Endothelial cell of umbilical vein (primary cell): ENCODE results near the gene DDHD1. TPM values are rescaled to one million over a fixed set of nuclear protein-coding genes. Genes with fewer than 3 reads are reported as not detected.

ENCODE experiments used
- BruUV-seq: library from RNA; stranded (reverse); fragments of 400-500 nt; replicated peaks from 2 replicates; lab custom pipeline; 2021; lab: Mats Ljungman, UMichigan
- CTCF ChIA-PET: fragments of 300-600, 350-600 bp; sonication (Branson Sonifier 250); formaldehyde crosslinking; loops from one replicate; lab custom pipeline; 2021; ENCODE audit warnings: antibody characterized with exemption, inconsistent platforms; lab: Charles Lee
- POLR2A ChIA-PET: fragments of 300-600, 350-600 bp; sonication (Branson Sonifier 250); formaldehyde crosslinking; loops from one replicate; lab custom pipeline; 2021; ENCODE audit warnings: antibody characterized with exemption, inconsistent platforms; lab: Charles Lee
- DNase-seq: peaks from one replicate; pipeline ENCODE4 v3.0.0-alpha.2; 2011; ENCODE audit warnings: low read depth, low spot score
- FAIRE-seq: peaks from 2 replicates; lab custom pipeline; 2011; peaks lifted over from hg19 to GRCh38; lab: Jason Lieb, UNC
- H2AFZ ChIP-seq: 2 replicates; pipeline ENCODE4 v1.6.0; 2012; ENCODE audit warnings: low read depth, low read length, control low read depth, inconsistent platforms
- H3K27ac ChIP-seq: 2 replicates; pipeline ENCODE4 v1.5.1; 2011; ENCODE audit warnings: low read depth, mild to moderate bottlenecking, control low read depth, low read length, moderate library complexity; ENCODE audit not compliant: insufficient read depth
- H3K27me3 ChIP-seq, 2 experiments: 2 replicates each; pipeline versions ENCODE4 v1.6.0 to v1.6.1; 2011; ENCODE audit warnings: low read length in 2 of 2, mixed read lengths in 1 of 2; ENCODE audit not compliant: control insufficient read depth in 2 of 2, insufficient read depth in 2 of 2
- H3K36me3 ChIP-seq, 2 experiments: 2 replicates in 1 of 2; 3 replicates in 1 of 2; pipeline ENCODE4 v1.5.1; 2011; ENCODE audit warnings: low read length in 2 of 2, mild to moderate bottlenecking in 1 of 2, moderate library complexity in 1 of 2; ENCODE audit not compliant: control insufficient read depth in 2 of 2, insufficient read depth in 2 of 2; ENCODE audit errors: extremely low read depth in 1 of 2
- H3K4me1 ChIP-seq: 3 replicates; pipeline ENCODE4 v1.5.1; 2011; ENCODE audit warnings: mild to moderate bottlenecking, low read length; ENCODE audit not compliant: control insufficient read depth, insufficient read depth; ENCODE audit errors: extremely low read depth
- H3K4me2 ChIP-seq: 2 replicates; pipeline ENCODE4 v1.6.1; 2011; ENCODE audit warnings: low read length, control low read depth, mixed read lengths; ENCODE audit not compliant: insufficient read depth
- H3K4me3 ChIP-seq, 3 experiments: fragments of 200-600 bp in 1 of 3; sonication (generic), shearing (Covaris generic) in 1 of 3; replicated peaks in 1 of 3; 2 replicates each; pipeline ENCODE4 v1.5.1; 2011 to 2016; ENCODE audit warnings: control low read depth in 3 of 3, low read length in 3 of 3, mild to moderate bottlenecking in 2 of 3, inconsistent platforms in 1 of 3, low read depth in 1 of 3, moderate library complexity in 1 of 3; ENCODE audit not compliant: insufficient read depth in 1 of 3
- H3K79me2 ChIP-seq: 2 replicates; pipeline ENCODE4 v1.6.0; 2012; ENCODE audit warnings: low read length, inconsistent platforms; ENCODE audit not compliant: control insufficient read depth, insufficient read depth
- H3K9ac ChIP-seq: replicated peaks from 2 replicates; pipeline ENCODE3; 2011; ENCODE audit warnings: low read length, control low read depth; ENCODE audit not compliant: insufficient read depth; ENCODE audit errors: extremely low read depth
- H3K9me1 ChIP-seq: replicated peaks from 3 replicates; pipeline ENCODE4 v1.6.0; 2011; ENCODE audit warnings: mild to moderate bottlenecking, low read length; ENCODE audit not compliant: control insufficient read depth, insufficient read depth; ENCODE audit errors: extremely low read depth
- H3K9me3 ChIP-seq: replicated peaks from 2 replicates; pipeline ENCODE4 v1.5.1; 2012; ENCODE audit warnings: low read length, inconsistent platforms; ENCODE audit not compliant: control insufficient read depth, insufficient read depth
- H4K20me1 ChIP-seq: replicated peaks from 2 replicates; pipeline ENCODE3; 2011; ENCODE audit warnings: mild to moderate bottlenecking, low read length; ENCODE audit not compliant: control insufficient read depth, insufficient read depth; ENCODE audit errors: extremely low read depth
- FOS ChIP-seq: IDR thresholded peaks from 2 replicates; pipeline ENCODE4 v1.6.1; 2011; ENCODE audit warnings: mild to moderate bottlenecking, low read length, moderate library complexity, borderline replicate concordance; ENCODE audit not compliant: insufficient read depth
- GATA2 ChIP-seq: IDR thresholded peaks from 2 replicates; pipeline ENCODE4 v1.7.0; 2011; ENCODE audit warnings: low read depth, mild to moderate bottlenecking, moderate library complexity, mixed read lengths, low read length; ENCODE audit not compliant: insufficient read length, insufficient read depth
- JUN ChIP-seq: IDR thresholded peaks from 2 replicates; pipeline ENCODE4 v1.6.1; 2011; ENCODE audit warnings: borderline replicate concordance, low read depth; ENCODE audit not compliant: insufficient read length, insufficient read depth
- MAX ChIP-seq: IDR thresholded peaks from 2 replicates; pipeline ENCODE4 v1.6.1; 2011; ENCODE audit not compliant: insufficient read depth, insufficient read length
- MYC ChIP-seq: IDR thresholded peaks from one replicate; pipeline ENCODE4 v1.6.1; 2011; ENCODE audit warnings: mild to moderate bottlenecking, low read depth, low read length
- dilution Hi-C: fragments of 300-500 bp; cut with MboI; formaldehyde crosslinking; loops from one replicate; pipeline ENCODE4 v1.15.0; 2019; ENCODE audit warnings: low sequenced_read_pairs; ENCODE audit not compliant: extremely low pct_ligation_motif_present
- intact Hi-C: fragments of 100-400 bp; cut with micrococcal nuclease; formaldehyde crosslinking; loops from one replicate; pipeline ENCODE4 v1.10.0; 2022
- polyA plus RNA-seq, 4 experiments: library from polyadenylated mRNA; depleted of rRNA in 3 of 4; stranded (reverse) in 3 of 4; unstranded in 1 of 4; fragments of >200 nt; gene quantifications; 2 replicates each; pipeline versions ENCODE4 v1.2.1 to v1.2.3, GENCODE V29; 2011 to 2012; ENCODE audit warnings: missing spikeins in 1 of 4
- total RNA-seq: library from RNA; stranded (reverse); gene quantifications from 2 replicates; pipeline ENCODE4 v1.2.3, GENCODE V29; 2021
- TF ChIP-seq, protein P1 (sequence below), 2 donors: IDR thresholded peaks; 1 replicate in 1 of 2; 2 replicates in 1 of 2; pipeline ENCODE4 v1.5.1; 2011; ENCODE audit warnings: low read length in 2 of 2, mild to moderate bottlenecking in 2 of 2, moderate library complexity in 2 of 2, control low read depth in 1 of 2, inconsistent platforms in 1 of 2, low read depth in 1 of 2; ENCODE audit not compliant: insufficient read depth in 1 of 2; ENCODE audit errors: extremely low read depth in 1 of 2

Gene DDHD1
- total and polyA plus RNA-seq, 2 donors (not counting 3 experiments of a cell fraction or from before 2014, with no cell fraction given), result 2.7 to 12.4 TPM

GRCh38 chr14:53004976-53005375 is 148.1 kb downstream of the DDHD1 start:
- FAIRE-seq (no peak), DNase-seq (no peak)
- Histone ChIP-seq H3K9me3 (no peaks in the 10 kb centered on the region), H3K79me2 (no peaks in the 10 kb centered on the region), H3K36me3 (no peaks in the 10 kb centered on the region), H4K20me1 (no peaks in the 10 kb centered on the region), H3K4me2 (no peak overlapping the region), H3K9ac (no peak overlapping the region), H3K9me1 (no peaks in the 10 kb centered on the region), H3K4me1 (no peaks in the 10 kb centered on the region), H3K27ac (no peak overlapping the region), H2AFZ (no peak overlapping the region), H3K4me3 (no peak overlapping the region), H3K27me3 (peaks cover 2 to 3% of the 10 kb centered on the region in 2 experiments)
- ChIA-PET POLR2A (no interaction called here), CTCF (interaction anchor here (0.7 kb wide), 1 partner anchor 39 kb away, joined by 3 read pairs; no protein-coding TSS in a partner anchor)
- no peak for TF ChIP-seq MAX
- TF ChIP-seq, protein P1, sequence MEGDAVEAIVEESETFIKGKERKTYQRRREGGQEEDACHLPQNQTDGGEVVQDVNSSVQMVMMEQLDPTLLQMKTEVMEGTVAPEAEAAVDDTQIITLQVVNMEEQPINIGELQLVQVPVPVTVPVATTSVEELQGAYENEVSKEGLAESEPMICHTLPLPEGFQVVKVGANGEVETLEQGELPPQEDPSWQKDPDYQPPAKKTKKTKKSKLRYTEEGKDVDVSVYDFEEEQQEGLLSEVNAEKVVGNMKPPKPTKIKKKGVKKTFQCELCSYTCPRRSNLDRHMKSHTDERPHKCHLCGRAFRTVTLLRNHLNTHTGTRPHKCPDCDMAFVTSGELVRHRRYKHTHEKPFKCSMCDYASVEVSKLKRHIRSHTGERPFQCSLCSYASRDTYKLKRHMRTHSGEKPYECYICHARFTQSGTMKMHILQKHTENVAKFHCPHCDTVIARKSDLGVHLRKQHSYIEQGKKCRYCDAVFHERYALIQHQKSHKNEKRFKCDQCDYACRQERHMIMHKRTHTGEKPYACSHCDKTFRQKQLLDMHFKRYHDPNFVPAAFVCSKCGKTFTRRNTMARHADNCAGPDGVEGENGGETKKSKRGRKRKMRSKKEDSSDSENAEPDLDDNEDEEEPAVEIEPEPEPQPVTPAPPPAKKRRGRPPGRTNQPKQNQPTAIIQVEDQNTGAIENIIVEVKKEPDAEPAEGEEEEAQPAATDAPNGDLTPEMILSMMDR (IDR thresholded peaks at IDR 0.05; ENCODE audit: extremely low read depth in 1 of 2, insufficient read depth in 1 of 2, low read depth in 1 of 2, low read length in 2 of 2), result no peak
- TF ChIP-seq JUN, result no peak
- TF ChIP-seq FOS, result no peak
- dilution Hi-C loops, result no loop called here
- intact Hi-C loops, result no loop called here
- no TSS peak for BruUV-seq

- H3K4me3 ChIP-seq, result no peak overlapping the region
- BruUV-seq, result no TSS peak
- ChIA-PET POLR2A (no interaction called here), CTCF (interaction anchor here (0.6 to 1.4 kb wide), 2 partner anchors 50 to 229 kb away, joined by 4 read pairs; no protein-coding TSS in a partner anchor)
- no peak overlapping the region for H3K27ac ChIP-seq
- FAIRE-seq, result no peak
- no peaks in the 10 kb centered on the region for H4K20me1 ChIP-seq
- H3K4me2 ChIP-seq, result no peak overlapping the region
- H3K9me3 ChIP-seq, result no peaks in the 10 kb centered on the region
- H3K9ac ChIP-seq, result no peak overlapping the region
- H3K4me1 ChIP-seq, result no peaks in the 10 kb centered on the region
- H3K36me3 ChIP-seq, result no peaks in the 10 kb centered on the region
- dilution Hi-C loops, result no loop called here
- H3K79me2 ChIP-seq, result no peaks in the 10 kb centered on the region
- DNase-seq, result no peak
- peaks cover 0 to 3% of the 10 kb centered on the region in 2 experiments for H3K27me3 ChIP-seq
- H2AFZ ChIP-seq, result no peak overlapping the region
- TF ChIP-seq GATA2, result no peak
- no peak for TF ChIP-seq MYC
- intact Hi-C loops, result no loop called here
- H3K9me1 ChIP-seq, result no peaks in the 10 kb centered on the region
These were observed 149.3 kb downstream of the DDHD1 start for GRCh38 chr14:53003776-53004175.
